GM19467 (cell line): ENCODE data around the gene KIAA2012.

Source experiments
- ATAC-seq: cut with Tn5 transposase; IDR thresholded peaks from one replicate; pipeline ENCODE4 v1.9.1; 2021; ENCODE audit warnings: mild to moderate bottlenecking, moderate library complexity; ENCODE audit not compliant: unreplicated experiment

Gene KIAA2012

GRCh38 chr2:202142540-202142939 lies 69.5 kb downstream of the KIAA2012 start:
- no peak for ATAC-seq

- ATAC-seq: no peak
Observed at GRCh38 chr2:202147775-202148174, 74.7 kb downstream of the KIAA2012 start.

- ATAC-seq: no peak
Observed at GRCh38 chr2:202148515-202149154, 75.6 kb downstream of the KIAA2012 start.

- no peak for ATAC-seq
Observed at GRCh38 chr2:202149155-202149762, 76.2 kb downstream of the KIAA2012 start.

GRCh38 chr2:202149936-202150335 lies 76.9 kb downstream of the KIAA2012 start:
- no peak for ATAC-seq

GRCh38 chr2:202152104-202152715 lies 79.2 kb downstream of the KIAA2012 start:
- ATAC-seq: no peak

- no peak for ATAC-seq
Observed at GRCh38 chr2:202154613-202155012, 81.6 kb downstream of the KIAA2012 start.

GRCh38 chr2:202157211-202157990 lies 84.3 kb downstream of the KIAA2012 start:
- no peak for ATAC-seq

GRCh38 chr2:202158796-202159195 lies 85.7 kb downstream of the KIAA2012 start:
- no peak for ATAC-seq

GRCh38 chr2:202161151-202161835 lies 88.2 kb downstream of the KIAA2012 start:
- ATAC-seq: no peak

- ATAC-seq: no peak
Observed at GRCh38 chr2:202164411-202164810, 91.4 kb downstream of the KIAA2012 start.

GRCh38 chr2:202165208-202165607 lies 92.2 kb downstream of the KIAA2012 start:
- ATAC-seq: no peak

GRCh38 chr2:202165945-202166344 lies 92.9 kb downstream of the KIAA2012 start:
- ATAC-seq: no peak

GRCh38 chr2:202169131-202169530 lies 96.1 kb downstream of the KIAA2012 start:
- no peak for ATAC-seq

- no peak for ATAC-seq
Observed at GRCh38 chr2:202169832-202170424, 96.9 kb downstream of the KIAA2012 start.

- ATAC-seq: no peak
Observed at GRCh38 chr2:202171241-202171825, 98.3 kb downstream of the KIAA2012 start.

- ATAC-seq: no peak
Observed at GRCh38 chr2:202172439-202173211, 99.6 kb downstream of the KIAA2012 start.

- no peak for ATAC-seq
Observed at GRCh38 chr2:202178346-202178958, 105.4 kb downstream of the KIAA2012 start.

GRCh38 chr2:202184557-202184956 lies 111.5 kb downstream of the KIAA2012 start:
- no peak for ATAC-seq
